HG03571 (cell line): Measurements from ENCODE around the gene KCNMB4.

Source experiments
- ATAC-seq: cut with Tn5 transposase; IDR thresholded peaks from one replicate; pipeline ENCODE4 v1.9.1; 2021; ENCODE audit not compliant: unreplicated experiment

KCNMB4 gene, protein sequence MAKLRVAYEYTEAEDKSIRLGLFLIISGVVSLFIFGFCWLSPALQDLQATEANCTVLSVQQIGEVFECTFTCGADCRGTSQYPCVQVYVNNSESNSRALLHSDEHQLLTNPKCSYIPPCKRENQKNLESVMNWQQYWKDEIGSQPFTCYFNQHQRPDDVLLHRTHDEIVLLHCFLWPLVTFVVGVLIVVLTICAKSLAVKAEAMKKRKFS

GRCh38 chr12:70365648-70366518 is at the start of gene KCNMB4:
TSS of gene KCNMB4 (plus strand) at chr12:70366290. CDS start at chr12:70366735, 445 bp downstream.
- peak; percentile 82 for ATAC-seq

DNA sequence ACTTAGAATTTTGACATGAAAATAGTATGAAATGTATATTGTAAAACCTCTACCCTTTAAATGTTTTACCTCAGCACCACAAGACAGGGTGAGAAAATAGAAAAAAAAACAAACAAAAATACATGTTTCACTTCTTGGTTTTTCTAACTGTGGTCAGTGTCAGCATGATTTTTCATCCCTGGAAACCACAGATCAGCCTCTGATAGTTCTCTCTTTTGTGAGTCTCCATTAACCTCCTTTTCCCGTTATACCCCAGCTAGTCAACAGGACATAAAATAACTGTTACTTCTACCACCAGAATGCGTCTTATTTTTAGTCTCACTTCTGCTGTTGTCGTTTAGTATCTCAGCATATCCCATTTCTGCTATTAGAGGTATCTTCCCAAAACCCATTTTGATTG is 48.3 kb upstream of the KCNMB4 start:
- peak; percentile 96 for ATAC-seq

- ATAC-seq: no peak
These were observed 46.5 kb upstream of the KCNMB4 start for GRCh38 chr12:70319605-70320004.

GRCh38 chr12:70321191-70321590 is 44.9 kb upstream of the KCNMB4 start:
- ATAC-seq: no peak

DNA sequence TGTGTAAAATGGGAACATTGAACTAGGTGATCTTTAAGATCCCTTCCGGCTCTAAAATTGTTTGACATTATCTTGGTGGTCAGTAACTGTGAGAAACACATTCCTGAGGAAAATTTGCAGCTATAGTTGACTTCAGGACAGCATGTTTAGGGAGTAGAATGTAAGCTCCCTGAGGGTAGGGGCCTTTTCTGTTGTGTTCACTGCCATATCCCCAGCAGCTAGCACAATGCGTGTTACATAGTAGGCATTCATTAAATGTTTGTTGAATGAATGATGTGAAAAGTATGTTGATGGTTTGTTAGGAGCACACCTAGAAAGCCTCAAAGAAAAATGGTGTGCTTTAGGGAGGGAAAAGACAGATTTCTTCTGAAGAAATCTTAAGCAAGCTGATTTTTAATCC is 38.5 kb upstream of the KCNMB4 start:
- no peak for ATAC-seq

GRCh38 chr12:70329728-70330127 is 36.4 kb upstream of the KCNMB4 start:
- ATAC-seq: no peak

- ATAC-seq: no peak
These were observed 35.9 kb upstream of the KCNMB4 start for GRCh38 chr12:70330158-70330557.

DNA sequence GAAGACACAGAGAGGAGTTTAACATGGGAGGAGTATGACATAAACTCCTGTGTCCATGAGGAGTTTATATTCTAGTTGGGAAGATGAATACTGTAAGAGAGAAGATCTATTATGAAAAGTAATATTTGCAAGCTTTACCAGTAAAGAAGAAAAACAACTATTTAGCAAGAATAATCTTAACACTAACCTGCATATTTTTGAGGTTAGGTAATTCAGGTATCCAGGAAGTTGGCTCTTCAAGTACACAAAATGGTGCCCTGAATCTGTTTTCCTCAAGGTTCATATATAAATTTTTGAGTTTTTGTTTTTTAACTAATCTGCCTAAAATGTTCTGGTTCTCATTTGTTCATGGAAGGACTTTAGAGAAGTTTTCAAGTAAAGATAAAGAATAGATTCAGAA is 33.9 kb upstream of the KCNMB4 start:
- no peak for ATAC-seq

- ATAC-seq: no peak
These were observed 31.3 kb upstream of the KCNMB4 start for GRCh38 chr12:70334742-70335141.

DNA sequence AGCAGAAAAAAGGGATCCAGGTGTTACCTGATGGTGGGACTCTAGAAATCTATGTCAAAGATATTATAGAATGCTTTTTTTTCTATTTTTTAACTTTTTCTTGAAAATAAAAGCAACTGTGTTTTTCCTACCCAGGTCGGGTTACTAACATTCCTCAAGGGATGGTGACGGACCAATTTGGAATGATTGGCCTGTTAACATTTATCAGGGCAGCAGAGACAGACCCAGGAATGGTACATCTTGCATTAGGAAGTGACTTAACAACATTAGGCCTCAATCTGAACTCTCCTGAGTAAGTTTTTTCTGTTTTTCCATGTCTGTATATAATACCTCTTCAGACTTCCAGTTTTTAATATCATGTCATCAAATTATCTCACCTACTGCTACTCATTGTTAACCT is 27.6 kb upstream of the KCNMB4 start:
- no peak for ATAC-seq

DNA sequence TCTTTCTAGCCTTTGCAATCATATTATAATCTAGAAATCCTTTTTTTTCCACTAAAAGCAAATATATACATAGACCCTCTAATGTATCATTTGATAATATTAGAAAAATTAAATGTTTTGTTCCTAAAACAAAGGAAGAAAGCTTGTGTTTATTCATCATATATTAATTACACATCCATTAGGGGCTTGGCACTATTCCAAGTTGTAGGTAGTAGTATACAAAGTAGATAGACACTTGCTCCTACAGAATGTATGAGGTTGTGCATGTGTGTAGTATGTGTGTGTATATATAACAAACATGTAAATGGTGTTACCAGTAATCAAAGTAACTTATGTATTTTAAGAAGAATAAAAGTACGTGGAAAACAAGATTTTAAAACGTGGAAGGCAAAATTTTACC is 15.0 kb upstream of the KCNMB4 start:
- ATAC-seq: no peak

- ATAC-seq: no peak
These were observed 12.1 kb upstream of the KCNMB4 start for GRCh38 chr12:70353780-70354660.

DNA sequence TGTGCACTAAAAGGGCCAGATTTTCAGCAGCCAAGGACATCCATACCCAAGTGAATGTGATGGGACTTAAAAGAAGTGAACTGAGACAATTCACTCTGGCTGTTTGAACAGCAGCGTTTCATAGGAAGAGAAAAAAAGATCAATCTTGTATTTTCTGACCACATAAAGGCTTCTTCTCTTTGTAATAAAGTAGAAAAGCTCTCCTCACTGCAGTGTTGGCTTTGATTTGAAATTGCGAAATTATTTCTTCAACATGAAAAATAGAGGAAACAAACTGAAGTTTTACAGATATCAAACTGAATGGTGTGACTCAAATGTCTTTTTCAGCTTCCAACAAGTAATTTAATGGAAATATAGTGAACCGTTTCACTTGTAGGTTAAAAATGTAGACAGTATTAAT is 11.3 kb upstream of the KCNMB4 start:
- no peak for ATAC-seq

DNA sequence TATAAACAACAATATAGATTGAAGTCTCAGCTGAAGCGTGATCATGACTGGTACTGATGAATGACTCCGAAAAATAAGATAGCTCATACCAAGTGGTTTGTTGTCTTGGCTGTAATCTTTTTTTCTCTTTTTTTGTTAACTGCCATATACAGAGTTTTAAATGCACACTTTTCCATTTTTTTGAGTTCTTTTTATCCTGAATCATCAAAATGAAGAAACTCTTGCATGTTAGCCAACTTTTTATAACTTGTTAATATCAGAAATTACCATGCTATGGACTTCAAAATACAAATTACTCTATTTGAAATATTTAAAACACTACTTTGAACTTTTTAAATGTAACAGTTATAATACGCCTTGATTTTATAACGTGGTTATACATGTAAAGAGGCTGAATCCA is 10.1 kb upstream of the KCNMB4 start:
- ATAC-seq: no peak

DNA sequence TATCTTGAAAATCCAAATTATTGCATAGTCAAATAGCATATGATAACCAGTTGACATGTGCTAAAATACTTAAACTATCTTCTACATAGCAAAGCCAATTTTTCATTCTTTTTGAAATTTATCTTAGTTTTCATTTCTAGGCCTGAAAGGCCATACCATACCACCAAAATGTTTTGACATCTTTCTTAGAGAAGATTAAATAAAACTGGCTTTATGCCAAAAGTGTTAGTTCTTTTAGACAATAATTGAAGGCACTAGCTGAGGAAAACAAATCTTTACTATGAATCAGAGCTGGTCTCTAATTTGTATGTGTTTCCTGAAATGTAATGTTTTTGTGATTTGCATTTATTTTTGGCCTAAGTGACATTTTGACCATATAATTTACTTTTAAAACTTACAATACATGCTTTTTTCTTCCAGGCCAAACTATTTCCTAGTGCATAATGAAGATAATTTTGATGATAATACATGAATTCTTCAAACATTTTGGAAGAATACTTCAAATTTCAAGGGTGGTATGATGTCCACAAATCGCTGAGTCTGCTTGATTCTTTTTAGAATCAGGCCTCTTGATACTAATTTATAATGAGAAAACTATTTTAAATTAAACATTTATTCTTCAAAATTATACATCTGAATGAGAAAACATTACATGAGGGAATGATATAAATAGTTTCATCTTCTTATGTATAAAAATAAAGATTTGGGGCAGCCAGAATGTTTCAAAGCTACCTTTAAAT is 6.5 kb upstream of the KCNMB4 start:
- ATAC-seq: no peak

DNA sequence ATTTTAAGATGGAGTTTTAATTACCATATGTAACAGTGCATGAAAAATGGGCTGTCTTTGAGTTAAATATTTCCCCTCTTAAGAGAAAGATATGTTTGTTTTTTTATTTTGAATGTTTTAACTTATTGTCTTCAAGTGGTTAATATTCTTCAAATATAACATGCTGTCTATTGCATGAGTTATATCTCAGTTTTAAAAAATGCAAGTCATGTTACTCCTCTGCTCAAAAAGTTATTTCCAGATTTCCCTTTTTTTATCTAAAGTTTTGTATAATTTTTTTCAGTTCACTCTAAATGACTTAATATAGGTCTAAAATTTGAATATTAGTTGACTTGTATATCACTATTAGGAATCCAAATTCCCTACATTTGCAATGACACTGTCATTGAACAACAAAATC is 5.9 kb upstream of the KCNMB4 start:
- no peak for ATAC-seq

GRCh38 chr12:70364695-70365397 is 1.2 kb upstream of the KCNMB4 start:
- ATAC-seq: no peak

GRCh38 chr12:70365398-70365647 is 767 bp upstream of the KCNMB4 start:
- ATAC-seq: no peak

- ATAC-seq: peak; percentile 40
These were observed 629 bp downstream of the KCNMB4 start for GRCh38 chr12:70366581-70367257.
